Measurements from ENCODE around the gene POLD2.
A peak's percentile ranks its signal among the peaks of the same experiment; 100 is the strongest.

The POLD2 gene

GRCh38 chr7:44112997-44113763, 10.2 kb downstream of the POLD2 start:
- DNase-seq: no peak

GRCh38 chr7:44112231-44112996, 10.9 kb downstream of the POLD2 start:
- no peak for DNase-seq

- no peak for DNase-seq
Measured at GRCh38 chr7:44111761-44112160, 11.6 kb downstream of the POLD2 start.

GRCh38 chr7:44110719-44111635, 12.4 kb downstream of the POLD2 start:
- DNase-seq: peak; percentile 78

GRCh38 chr7:44109991-44110390, 13.4 kb downstream of the POLD2 start:
- DNase-seq: no peak

GRCh38 chr7:44108768-44109750, 14.3 kb downstream of the POLD2 start:
- DNase-seq: no peak

GRCh38 chr7:44107961-44108767, 15.2 kb downstream of the POLD2 start:
- DNase-seq: no peak

- DNase-seq: no peak
Measured at GRCh38 chr7:44107116-44107960, 16.0 kb downstream of the POLD2 start.

- no peak for DNase-seq
Measured at GRCh38 chr7:44106311-44107065, 16.9 kb downstream of the POLD2 start.

- DNase-seq: no peak
Measured at GRCh38 chr7:44105832-44106231, 17.5 kb downstream of the POLD2 start.

GRCh38 chr7:44104860-44105771, 18.2 kb downstream of the POLD2 start:
- DNase-seq: no peak

GRCh38 chr7:44103923-44104859, 19.2 kb downstream of the POLD2 start, which contains the start of gene AEBP1:
Gene AEBP1, plus strand, starts transcription at chr7:44104345. Its CDS starts 321 bp downstream, at chr7:44104666.
- no peak for DNase-seq

GRCh38 chr7:44103566-44103922, 19.8 kb downstream of the POLD2 start:
- no peak for DNase-seq

- no peak for DNase-seq
Measured at GRCh38 chr7:44102846-44103565, 20.3 kb downstream of the POLD2 start.

GRCh38 chr7:44101966-44102845, 21.1 kb downstream of the POLD2 start:
- no peak for DNase-seq
